Hematopoietic multipotent progenitor cell treated with erythropoietin and hydrocortisone succinate and interleukin-3 and kit ligand, for 15 days (in vitro differentiated cells): Measurements from ENCODE around the gene BORCS5.
"Not testable (repeated sequence)": the region's sequence is repeated elsewhere in the genome, so short reads cannot be mapped to it uniquely, and the experiment has no call there.

ENCODE experiments used
- DNase-seq: peaks from one replicate; pipeline ENCODE4 v3.0.0-alpha.2; 2015; ENCODE audit warnings: low spot score

BORCS5 gene

GRCh38 chr12:12356896-12357718, at the start of gene BORCS5:
Gene BORCS5 (plus strand): TSS chr12:12357078. CDS start chr12:12357452, 374 bp downstream.
- DNase-seq = peak; percentile 98

DNA sequence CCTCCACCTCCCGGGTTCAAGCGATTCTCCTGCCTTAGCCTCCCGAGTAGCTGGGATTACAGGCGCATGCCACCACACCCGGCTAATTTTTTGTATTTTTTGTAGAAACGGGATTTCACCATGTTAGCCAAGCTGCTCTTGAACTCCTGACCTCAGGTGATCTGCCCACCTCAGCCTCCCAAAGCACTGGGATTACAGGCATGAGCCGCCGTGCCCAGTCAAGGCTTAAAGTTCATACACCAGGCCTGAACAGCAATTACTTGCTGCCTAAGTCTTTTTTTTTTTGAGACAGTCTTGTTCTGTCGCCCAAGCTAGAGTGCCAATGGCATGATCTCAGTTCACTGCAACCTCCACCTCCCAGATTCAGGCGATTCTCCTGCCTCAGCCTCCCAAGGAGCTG, 46.2 kb upstream of the BORCS5 start:
- DNase-seq = not testable (repeated sequence)

- DNase-seq = no peak
These were observed 41.0 kb upstream of the BORCS5 start for GRCh38 chr12:12315838-12316237.

GRCh38 chr12:12319451-12320183, 37.3 kb upstream of the BORCS5 start:
- no peak for DNase-seq

GRCh38 chr12:12323118-12323517, 33.8 kb upstream of the BORCS5 start:
- no peak for DNase-seq

- DNase-seq = no peak
These were observed 33.3 kb upstream of the BORCS5 start for GRCh38 chr12:12323591-12323990.

DNA sequence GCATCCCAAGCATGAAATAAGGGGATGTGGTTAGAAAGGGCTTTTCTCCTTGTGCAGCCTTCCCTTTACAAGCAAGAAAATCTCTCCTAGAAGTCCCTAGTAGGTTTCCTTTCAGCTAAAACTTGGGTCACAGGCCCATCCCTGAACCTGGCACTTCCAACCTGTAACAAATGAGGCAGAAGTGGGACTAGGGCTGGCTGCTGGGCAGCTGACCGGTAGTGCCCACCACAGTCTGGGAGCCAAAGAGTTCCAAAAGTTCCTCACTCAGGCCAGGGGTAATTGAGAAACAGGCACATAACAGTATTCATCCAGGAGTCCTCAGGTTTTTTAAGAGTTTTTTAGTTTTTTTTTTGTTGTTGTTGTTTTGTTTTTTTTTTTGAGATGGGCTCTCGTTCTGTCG, 30.6 kb upstream of the BORCS5 start:
- no peak for DNase-seq

DNA sequence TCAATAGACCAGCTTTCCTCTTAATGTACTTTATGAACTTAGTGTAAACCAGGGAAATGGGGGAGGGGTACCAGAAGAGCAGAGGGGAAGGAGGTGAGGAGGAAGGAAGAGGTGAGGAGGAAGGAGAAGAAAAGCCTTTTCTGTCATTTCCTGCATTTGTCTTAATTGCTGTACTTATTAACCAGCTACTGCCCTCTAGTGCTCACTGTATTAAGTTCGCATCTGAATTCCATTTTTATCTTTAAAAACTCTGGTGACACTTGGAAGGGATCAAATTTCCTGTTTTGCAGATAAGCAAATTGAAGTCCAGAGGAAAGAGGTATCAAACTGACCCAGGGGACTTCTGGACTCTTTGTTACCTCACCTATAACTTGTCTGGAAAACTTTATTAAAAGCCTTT, 29.1 kb upstream of the BORCS5 start:
- peak; percentile 70 for DNase-seq

DNA sequence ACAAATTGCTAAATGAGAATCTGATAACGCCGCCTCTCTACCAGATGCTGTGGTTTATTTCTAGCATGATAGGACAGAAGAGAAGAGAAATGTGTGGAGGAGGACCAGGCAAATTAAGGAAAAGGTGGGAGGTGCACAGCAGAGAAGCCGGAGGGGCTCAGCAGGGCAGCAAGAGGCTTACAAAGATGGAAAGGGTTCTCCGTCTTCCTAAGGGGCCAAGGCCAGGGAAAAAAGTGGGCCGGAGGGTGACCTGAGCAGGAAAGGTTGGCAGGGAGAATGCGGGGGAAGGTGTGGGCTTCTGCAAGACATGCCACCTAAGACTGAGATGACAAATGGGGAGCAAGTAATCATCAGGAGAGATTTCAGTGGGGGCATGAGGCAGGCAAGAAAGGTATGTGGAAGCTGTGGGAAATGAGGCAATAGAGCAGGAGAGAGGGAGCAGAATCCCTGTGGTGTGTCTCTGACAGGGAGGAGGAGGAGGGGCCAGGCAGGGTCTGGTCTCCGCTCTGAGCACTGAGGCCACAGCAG, 25.6 kb upstream of the BORCS5 start:
- DNase-seq = no peak

DNA sequence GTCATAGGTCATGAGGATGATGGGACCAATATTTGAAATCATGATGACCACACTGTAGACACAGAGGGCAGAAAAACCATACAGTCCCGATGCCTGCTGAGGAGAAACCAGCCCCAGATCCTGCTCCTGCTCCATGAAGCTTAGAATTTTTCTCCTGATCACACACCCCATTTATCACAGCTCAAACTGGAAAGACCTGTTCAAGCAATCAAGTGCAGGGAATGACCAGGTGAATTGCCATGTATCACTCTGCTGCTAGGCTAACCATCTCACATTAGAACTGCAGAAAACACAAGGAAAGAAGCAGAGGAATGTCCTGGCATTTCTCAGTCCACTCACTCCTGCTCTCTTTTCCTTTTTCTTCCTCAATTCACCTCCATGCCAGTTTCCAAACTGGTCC, 25.0 kb upstream of the BORCS5 start:
- no peak for DNase-seq

- DNase-seq = no peak
These were observed 23.2 kb upstream of the BORCS5 start for GRCh38 chr12:12333407-12334366.

DNA sequence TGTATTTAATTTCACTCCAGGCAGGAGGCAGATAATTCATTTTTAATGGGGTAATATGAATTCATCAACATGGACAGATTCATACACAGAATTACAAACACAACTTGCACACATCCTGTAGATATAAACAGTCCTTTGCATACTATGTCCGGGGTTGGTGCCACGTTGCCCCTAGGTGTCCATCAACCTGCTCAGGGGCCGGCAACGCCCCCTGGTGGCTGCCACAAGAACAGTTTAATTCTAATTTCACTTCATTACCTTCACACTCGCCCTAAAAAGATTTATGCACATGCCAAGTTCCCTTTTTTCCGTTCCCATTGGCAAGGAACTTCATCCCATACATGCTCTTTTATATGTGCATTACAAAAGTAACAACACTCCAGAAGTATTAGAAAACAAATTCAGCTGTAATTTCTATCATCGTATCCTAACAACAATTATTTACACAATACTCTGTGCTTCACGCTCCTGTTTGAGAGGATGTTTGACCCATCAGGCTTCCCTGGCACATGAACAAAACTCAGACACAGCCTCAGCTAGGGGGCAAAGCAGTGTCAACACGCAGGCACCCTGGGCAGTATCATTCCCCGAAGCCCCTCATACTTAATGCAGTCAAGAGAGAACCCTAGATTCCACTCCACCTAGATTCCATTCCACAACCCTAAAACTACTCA, 22.4 kb upstream of the BORCS5 start:
- DNase-seq = peak; percentile 72

GRCh38 chr12:12336049-12336411, 20.8 kb upstream of the BORCS5 start:
- DNase-seq = no peak

DNA sequence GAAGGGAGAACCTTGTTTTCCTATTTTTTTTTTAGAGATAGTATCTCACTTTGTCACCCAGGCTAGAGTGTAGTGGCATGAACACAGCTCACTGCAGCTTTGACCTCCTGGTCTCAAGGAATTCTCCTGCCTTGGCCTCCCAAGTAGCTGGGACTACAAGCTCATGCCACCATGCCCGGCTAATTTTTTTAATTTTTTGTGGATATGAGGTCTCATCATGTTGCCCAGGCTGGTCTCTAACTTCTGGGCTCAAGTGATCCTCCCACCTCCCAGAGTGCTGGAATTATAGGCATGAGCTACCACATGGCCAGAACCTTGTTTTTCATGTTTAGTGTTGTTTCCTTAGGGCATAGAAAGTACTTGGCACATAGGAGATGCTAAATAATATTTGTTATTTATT, 20.4 kb upstream of the BORCS5 start:
- no peak for DNase-seq

DNA sequence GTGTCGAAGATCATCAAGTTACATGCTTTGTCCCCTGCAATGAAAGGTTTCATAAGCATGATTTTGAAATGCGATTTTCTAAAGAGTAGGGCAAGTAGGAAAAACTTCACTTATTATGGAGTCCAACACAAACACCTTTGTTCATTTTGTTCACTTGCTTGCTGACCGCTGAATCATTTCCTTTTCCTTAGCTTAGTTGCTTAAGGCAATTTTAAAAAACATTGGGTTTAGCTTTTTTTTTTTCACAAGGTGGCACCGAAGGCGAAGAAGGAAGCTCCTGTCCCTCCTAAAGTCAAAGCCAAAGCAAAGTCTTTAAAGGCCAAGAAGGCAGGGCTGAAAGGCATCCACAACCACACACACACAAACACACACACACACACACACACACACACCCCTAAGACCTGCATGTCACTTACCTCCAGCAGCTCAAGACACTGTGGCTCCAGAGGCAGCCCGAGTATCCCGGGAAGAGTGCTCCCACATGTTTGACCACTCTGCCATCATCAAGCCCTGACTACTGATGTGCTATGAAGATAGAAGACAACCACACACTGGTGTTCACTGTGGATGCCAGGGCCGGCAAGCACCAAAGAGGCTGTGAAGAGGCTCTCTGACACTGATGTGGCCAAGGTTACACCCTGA, 18.2 kb upstream of the BORCS5 start:
- no peak for DNase-seq

DNA sequence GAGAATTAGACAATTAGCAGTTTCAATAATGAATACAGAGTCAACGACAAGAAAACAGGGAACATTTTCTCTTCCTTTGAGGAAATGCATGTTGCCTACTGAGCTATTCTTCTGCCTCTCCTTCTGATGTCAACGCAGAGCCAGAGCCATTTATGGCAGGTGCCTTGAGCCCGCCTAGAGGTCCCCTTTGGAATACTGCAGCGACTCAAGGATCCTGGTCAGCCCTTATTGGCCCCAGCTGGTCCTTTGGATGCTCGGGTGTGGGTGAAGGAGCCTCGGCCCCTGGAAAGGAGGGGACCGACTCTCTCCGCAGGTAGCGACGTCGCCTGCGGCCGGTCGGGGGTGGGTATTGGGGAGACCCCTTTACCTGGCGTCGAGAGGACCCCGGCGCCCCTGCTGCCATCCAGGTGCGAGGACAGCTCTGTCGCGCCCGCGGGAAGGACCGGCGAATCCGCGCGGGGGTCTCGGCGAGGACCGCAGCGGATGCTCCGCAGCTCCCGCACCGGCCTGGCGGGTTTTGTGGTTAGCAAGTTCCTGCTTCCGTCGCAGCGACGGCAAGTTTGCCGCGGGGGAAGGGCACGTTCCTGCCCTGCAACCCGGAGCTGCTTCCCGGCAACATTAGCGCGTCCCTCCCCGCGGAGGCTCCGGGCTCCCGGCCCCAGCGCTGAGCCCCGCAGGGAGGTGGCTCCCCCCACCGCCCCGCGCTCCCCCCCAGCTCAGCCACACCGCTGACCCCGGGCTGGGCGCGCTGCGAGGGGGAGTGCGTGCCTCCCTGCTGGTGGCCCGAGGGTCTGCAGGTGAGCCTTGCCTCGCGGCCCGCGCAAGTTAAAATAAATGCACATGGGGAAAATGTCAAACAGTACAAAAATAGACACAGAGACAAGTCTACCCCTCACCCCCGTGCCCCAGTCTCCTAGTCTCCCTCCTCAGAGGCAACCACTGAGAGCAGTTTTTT, 6.9 kb upstream of the BORCS5 start, which contains the start of gene MANSC1:
Gene MANSC1 (minus strand): TSS at position 532 of the 955 bp plus-strand sequence. CDS start 6,928 bp downstream, outside the sequence.
- DNase-seq = peak; percentile 52

DNA sequence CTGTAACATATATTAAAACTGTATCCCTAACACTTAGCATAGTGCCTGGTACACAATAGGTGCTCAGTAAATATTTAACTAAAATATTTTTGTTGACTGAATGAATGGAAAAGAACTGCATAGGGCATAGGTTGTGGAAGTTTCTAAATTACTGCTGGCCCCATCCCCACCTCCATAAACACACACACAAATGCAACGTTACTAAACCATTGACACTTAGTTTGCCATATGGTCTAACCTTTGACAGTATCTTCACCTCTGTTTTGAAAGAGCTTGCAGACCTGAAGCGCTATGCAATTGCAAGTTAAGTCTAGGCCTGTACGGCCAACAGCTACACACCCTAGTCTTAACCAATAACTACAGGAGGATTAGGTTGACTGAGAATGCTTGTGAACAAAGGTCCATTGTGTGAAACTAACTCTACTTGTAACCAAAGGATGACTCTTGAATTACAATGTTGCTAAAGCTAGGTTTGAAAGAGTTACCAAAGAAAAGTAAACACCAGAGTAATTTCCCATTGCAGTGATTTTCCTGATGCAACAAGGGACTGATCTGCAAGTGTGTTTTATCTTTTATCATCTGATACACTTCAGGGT, 5.9 kb upstream of the BORCS5 start:
- DNase-seq = no peak

DNA sequence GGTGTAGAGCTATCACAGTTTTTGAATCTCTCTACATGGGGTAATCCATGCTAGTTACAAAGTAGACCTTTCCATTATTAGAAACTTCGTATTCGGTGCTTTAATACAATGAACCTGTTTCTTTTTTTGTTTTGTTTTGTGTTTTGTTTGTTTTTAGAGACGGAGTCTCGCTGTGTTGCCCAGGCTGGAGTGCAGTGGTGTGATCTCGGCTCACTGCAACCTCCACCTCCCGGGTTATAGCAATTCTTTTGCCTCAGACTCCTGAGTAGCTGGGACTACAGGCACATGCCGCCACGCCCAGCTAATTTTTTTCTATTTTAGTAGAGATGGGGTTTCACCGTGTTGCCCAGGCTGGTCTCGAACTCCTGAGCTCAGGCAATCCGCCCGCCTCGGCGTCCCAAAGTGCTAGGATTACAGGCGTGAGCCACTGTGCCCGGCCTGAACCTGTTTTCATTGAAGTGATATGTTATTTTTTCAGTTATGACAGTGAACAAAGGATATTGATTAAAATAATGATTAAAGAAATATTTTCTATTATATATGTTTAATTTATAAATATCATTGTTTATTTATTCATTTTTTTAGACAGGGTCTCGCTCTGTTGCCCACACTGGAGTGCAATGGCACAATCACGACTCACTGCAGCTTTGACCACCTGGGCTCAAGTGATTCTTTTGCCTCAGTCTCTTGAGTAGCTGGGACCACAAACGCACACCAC, 5.3 kb upstream of the BORCS5 start:
- not testable (repeated sequence) for DNase-seq

- DNase-seq = no peak
These were observed 3.6 kb upstream of the BORCS5 start for GRCh38 chr12:12353276-12353675.
